Dedifferentiated amniotic fluid mesenchymal stem cell (primary cell): ENCODE results near the gene SPACA7.
"Not testable (repeated sequence)": the region's sequence is repeated elsewhere in the genome, so short reads cannot be mapped to it uniquely, and the experiment has no call there.

Source experiments
- DNase-seq: peaks from one replicate; pipeline ENCODE4 v3.0.0-alpha.2; 2016; ENCODE audit errors: extremely low spot score

Gene SPACA7

DNA sequence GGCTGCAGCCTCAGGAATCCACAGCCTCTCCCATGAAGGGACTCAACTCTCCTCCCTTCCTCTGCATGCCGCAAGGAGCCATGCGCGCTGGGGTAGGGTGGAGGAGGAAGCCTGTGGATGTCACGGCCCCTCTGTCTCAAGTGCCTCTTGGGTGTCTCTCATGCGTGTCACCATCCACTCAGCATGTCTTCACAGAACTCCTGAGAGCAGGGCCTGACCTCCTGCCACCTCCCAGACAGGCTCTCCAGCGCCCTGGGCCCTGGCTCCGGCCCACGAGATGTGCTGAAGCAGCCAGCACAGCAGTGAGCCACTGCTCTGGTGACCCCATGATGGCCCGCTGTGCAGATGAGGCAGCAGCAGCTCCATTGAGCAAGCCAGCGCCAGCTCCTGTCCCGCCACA lies 25.9 kb upstream of the SPACA7 start:
- DNase-seq, result no peak

DNA sequence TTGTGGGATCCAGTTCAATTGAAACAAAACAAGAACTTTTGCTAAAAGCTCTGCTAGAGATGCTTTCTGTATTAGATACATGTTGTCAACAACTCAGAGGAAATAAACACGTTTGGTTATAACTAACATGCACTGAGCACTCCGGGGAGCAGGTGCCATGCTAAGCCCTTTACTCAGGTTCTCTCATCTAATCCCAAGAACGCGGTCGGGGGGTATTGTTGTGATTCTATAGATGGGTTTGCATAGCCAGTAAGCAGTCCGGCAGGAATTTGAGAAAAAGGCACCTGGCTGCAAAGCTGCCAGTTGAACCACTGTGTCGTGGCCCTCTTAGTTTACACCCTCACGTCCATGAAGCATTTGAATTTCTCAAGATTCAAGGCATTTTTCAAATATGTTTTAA lies 24.3 kb upstream of the SPACA7 start:
- no peak for DNase-seq

DNA sequence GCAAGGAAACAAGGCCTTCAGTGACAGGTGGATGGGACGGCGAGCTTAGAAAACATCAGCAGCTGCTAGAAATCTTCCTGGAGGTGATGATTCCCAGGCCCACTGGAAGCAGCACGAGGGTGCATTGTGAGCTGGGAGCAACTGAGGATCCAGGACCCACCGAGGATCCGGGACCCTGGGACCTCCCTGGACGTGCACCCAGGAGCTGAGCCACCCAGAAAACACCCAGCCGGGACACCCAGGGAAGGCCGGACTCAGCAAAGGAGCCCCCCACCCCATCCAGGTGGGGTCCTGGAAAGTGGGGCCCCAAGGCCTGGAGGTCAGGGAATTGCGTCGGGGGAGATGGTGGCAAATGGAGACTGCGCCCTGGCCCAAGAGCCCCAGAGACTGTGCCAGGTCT lies 22.3 kb upstream of the SPACA7 start:
- DNase-seq, result no peak

DNA sequence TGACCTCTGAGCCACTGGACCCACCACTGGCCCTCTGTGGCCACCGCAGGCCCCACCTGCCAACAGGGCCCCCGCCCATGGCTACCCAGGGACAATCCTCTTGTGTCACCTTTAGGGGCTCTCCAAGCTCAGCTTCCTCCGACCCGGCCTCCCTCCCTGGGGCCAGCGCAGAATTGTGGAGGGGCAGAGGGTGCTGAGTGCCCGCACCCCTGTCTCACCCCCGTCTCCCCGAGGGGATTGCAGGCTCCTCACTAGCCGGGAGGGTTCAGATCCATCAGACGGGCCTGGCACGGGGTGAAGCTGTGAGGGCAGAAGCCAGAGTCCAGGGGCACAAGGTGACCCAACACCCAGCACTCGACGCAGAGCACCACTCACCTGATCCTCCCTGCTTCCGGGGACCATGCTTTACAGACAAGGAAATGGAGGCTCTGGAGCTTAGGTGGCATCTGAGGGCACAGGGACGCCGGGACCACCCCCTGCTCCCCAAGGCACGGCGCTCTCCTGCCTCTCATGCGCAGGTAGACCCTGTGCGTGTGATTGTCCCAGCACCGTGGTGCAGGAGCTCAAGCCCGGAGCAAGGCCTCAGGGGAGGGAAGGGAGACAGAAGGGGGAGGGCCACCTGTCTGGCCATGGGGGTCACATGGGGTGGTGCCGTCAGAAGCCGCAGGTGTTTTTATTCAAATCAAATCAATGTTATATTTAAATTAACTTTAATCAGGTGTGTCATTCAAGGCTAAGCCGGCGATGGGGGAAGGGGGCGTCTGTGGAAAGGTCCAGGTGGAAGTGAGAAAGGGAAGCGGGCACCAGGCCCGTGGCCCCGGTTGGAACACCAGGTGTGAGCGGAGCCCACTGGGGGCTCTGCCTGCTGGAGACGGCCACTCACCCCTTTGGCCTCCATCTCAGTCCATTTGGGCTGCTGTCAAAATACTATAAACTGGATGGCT lies 21.6 kb upstream of the SPACA7 start:
- no peak for DNase-seq

DNA sequence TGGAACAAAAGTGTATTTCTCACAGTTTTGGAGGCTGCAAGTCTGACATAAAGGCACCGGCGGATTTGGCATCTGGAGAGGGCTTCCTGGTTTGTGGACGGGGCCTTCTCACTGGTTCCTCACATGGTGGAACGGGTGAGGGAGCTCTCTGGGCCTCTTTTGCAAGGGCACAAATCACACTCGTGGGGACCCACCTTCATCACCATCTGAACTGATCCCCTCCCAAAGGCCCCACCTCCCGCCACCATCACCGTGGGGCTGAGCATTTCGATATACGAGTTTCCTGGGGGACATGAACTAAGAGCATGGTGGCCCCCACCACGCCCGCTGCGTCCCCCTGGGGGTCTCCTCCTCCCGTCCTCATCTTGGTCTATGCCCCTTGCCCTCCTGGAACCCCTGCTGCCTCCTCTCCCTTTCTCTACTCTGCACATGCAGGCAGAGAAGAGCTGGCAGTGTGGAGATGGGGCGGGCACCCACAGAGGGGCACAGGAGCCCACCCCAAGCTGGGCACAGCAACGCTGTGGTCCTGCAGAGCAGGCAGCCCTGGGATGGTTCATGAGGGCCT lies 20.8 kb upstream of the SPACA7 start:
- no peak for DNase-seq

DNA sequence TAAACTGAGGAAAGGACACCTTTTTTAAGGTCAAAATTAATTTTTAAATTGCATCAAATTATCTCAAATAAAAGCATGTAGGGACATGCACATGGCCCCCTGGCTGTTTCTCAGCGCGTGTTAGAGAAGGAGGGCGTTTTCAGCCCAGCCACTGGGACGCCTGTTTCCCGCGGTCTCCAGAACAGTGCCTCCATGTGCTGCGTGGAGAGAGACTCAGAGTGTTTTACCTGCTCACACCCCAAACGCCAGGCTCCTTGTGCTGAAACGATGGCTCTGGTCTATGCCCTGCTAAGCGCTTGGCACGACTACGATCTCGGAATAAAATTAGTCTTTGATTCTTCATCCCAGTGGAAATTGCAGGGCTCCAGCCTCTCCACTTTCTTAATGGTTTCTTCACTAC lies 20.0 kb upstream of the SPACA7 start:
- DNase-seq, result no peak

DNA sequence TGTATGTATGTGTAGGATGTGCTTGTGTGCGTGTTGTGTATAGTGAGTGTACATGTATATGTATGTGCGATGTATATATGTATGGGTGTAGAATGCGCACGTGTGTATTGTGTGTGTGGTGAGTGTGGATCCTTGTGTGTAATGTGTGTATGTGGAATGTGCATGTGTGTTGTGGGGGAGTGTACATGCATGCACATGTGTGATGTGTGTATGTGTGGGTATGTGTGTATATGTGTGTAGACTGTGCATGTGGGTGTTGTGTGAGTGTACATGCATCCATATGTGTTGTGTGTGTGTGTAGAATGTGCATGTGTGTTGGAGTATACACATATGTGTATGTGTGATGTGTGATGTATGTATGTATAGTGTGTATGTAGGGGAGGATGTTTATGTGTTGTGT lies 18.0 kb upstream of the SPACA7 start:
- no peak for DNase-seq

DNA sequence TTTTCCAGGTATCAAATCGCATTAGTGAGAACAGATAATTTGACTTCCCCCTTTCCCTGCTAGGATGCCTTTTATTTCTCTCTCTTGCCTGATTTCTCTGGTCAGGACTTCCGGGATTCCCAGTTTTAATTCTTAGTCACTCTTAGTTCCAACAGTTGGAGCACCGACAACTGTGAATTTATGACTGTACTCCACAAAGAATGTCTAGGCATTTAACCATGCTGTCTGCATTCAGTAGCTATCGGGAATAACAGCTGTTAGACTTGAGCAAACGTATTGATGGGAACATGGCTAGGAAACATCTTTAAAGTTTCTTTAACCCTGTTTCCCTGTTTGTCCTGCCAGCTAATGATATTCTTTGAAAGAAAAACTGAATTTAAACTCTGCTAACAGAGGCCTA lies 14.1 kb upstream of the SPACA7 start:
- no peak for DNase-seq

DNA sequence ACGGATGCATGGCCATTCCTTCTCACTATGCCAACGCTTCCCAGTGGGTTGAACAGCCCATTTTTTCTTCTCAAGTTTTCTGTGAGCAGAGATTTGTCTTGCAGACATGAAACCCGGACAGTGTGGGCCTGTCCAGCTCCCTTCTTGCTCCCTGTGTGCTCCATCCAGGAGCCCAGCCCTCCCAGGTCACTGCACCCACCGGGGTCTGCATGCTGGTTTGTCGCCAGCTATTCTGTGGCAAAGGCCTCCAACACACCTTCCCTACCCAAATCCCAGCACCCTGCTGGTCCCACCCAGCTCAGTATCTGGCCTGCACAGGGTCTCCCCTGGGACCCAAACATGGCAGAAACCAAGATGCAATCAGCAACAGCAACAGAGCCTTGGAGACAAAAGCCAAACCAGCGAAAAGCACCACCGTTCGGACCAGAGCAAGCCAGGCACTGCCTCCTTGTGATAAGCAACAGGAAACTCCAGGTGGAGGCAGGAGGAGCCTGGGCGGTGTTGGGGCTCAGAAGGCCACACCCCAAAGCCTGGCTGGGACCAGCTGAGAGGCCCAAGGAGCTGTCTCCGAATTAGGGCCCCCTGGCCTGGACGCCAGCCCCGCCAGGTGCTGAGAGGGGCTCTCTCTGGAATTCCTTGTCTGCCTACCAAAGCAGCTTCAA lies 12.2 kb upstream of the SPACA7 start:
- no peak for DNase-seq

DNA sequence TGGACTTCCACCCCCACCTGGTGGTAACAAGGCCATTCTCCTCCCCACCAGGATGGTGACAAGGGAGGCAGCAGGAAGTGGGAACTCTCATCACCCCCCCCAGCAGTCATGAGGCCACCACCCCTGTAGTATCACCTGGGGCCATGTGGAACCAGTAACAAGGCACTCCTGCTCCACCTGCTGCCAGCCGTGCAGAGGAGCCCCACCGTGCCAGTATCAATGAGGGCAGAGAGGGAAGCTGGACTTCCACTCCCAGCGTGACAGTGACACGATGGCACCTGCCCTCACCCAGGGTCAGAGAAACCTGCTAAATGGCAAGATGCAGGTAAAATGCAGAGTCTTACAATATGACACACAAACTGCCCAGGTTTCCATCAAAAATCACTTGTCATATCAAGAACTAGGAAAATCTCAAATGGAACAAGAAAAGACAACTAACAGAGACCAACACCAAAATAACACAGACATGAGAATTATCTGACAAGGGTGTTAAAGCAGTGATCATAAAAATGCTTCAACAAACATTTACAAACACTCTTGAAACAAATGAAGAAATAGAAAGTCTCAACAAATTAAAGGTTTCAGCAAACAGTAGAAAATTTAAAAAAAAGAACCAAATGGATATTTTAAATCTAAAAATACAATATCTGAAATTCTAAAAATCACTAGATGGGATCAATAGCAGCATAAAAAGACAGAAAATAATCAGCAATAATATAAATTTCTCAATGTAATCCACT lies 9.1 kb upstream of the SPACA7 start:
- DNase-seq, result no peak

DNA sequence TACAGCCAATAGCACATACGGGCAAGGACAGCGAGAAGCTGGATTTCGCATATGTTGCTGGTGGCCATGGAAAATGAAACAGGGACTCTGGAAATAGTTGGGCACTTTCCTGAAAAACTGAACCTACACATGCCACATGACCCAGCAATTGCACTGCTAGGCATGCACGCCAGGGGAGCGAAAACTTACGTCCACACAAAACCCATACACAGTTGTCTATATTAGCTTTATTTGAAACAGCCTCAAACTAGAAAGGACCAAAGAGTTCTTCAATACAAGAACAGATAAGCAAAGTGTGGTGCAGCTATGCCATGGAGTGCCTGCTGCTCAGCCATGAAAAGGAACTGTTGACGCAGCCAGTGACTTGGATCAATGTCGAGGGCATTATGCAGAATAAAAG lies 7.3 kb upstream of the SPACA7 start:
- no peak for DNase-seq

DNA sequence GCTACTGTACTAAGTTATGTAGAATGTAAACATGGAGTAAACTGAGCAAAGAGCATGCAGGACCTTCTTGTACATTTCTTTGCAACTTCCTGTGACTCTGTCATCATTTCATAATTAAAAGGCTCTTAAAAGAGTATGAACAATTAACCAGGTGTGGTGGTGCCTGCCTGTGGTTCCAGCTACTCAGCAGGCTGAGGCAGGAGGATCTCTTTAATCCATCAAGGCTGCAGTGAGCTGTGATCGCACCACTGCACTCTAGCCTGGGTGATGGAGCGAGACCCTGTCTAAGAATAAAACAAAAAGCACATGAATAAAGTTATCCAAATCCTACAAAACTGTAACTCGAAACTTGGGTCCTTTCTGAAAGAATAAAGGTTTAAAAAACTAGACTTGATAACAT lies 5.8 kb upstream of the SPACA7 start:
- no peak for DNase-seq

DNA sequence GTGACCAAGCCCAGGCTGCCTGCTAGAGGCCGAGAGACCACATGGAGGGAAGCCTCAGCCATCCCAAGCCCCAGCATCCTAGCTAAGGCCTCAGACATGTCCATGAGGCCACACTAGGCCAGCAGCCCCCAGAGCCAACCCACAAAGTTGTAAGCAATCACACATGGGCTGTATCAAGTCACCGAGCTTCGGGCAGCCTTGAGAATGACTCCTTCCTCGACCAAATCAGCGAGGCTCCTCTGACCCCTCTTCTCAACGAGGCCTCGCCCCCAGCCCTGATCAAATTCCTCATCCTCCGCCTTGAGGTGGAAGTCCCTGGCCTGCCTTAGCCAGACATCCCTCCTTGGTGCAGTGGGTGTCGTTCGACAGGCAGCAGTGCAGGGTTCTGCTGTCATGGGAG lies 1.9 kb upstream of the SPACA7 start:
- no peak for DNase-seq

DNA sequence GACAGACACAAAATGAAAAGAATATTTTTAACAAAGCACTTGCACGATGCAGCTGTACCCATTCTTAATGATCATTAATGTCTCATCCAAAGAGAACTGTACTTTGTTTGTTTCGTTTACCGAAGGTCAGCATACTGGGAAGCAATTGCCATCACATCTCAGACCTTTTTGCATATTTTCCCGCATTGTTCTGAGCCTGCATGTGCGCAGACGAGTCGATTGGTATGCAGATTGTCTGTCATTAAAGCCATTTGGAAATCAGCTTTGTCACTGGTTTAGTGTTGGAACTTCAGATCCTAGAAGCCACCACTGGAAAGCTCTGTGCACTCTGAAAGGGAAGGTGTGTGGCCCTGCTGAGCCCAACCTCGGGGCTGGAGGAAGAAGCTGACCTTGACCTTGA lies 15.6 kb downstream of the SPACA7 start:
- no peak for DNase-seq

DNA sequence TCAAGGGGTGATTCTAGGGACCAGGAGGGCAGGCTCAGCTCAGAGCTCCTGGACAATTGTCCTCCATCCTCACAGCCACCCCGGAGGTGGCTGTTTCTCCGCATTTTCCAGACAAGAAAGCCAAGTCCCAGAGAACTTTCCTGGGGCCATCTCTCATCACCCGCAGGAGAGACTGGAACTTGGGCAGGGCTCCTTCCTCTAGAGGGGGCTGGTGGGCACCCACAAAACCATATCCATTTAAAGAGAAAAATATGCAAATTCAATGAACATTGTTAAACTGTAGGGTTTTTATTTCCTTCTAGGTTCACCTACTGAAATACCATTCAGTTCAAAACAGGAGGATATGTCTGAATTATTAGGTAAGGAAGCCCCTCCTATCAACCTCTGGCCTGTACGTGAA lies 16.6 kb downstream of the SPACA7 start:
- no peak for DNase-seq

DNA sequence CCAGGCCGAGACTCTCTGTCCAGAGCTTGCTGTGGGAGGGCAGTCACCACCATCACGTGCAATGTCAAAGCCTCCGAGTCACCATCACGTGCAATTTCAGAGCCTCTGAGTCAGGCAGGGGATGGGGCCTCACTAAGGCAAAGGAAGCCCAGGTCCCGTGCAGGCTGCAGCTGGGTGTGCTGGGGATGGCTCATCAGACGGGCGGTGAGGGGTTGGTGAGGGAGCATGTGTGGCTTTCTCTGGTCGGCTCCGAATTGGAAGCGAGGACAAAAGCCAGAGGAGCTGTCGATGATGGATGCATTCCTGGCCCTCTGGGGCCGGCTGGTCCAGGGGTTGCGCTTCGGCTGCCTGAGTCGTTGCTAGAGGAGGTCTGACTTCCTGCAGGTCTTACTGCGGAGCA lies 18.9 kb downstream of the SPACA7 start:
- not testable (repeated sequence) for DNase-seq

DNA sequence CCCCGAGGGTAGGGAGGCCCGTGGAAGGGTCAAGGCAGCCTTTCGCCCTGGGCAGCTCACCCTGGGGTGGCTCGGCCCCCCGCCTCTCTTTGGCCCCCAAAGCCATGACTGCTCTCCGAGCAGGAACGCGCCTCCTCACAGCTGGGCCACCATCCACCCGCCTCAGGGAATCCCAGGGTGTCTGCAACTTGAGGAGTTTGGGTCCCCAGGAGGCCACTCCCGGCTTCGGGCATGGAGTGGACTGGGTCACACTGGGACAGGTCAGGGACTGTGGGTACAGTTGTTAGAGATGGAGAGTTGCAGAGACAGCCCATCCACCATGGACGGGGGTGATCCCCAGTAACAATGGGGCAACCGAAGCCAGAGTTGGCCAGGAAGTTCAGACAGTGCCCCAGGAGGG lies 19.8 kb downstream of the SPACA7 start:
- not testable (repeated sequence) for DNase-seq

DNA sequence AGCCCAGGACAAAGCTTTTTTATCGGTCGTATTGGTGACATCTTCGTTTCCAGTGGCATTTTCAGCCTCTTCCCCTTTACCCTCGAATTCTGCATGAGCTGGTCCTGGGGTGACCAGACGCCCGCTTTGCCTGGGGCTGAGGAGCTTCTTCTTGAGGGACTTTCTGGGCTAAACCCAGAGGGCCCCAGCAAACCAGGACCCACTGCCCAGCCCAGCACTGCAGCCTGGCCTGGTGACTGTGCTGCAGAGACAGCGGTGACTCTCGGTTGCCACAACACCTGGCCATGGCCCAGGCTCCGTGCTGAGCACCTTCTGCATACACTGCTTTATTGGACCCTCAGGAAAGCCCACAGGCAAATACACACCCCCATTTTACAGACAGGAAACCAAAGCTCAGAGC lies 21.0 kb downstream of the SPACA7 start:
- no peak for DNase-seq

DNA sequence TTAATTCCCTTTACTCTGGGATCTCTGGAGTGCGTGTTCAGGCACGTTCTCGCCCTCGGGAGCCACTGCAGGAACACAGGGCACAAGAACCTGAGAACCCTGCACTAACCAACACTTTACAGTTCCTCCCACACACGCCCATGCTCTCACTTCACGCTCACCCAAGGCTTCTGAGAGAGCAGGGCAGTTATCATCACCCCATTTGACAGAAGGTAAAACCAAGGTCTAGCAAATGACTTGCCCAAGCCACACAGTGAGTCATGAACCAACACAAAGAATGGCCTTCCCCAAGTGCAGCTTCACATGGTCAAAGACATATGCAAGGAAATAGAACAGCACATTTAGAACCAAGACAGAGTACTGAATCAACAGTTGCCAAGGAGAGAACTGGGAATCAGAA lies 22.2 kb downstream of the SPACA7 start:
- not testable (repeated sequence) for DNase-seq

DNA sequence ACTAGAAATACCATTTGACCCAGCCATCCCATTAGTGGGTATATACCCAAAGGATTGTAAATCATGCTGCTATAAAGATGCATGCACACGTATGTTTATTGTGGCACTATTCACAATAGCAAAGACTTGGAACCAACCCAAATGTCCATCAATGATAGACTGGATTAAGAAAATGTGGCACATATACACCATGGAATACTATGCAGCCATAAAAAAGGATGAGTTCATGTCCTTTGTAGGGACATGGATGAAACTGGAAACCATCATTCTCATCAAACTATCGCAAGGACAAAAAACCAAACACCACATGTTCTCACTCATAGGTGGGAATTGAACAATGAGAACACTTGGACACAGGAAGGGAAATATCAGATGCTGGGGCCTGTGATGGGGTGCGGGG lies 33.7 kb downstream of the SPACA7 start:
- not testable (repeated sequence) for DNase-seq

DNA sequence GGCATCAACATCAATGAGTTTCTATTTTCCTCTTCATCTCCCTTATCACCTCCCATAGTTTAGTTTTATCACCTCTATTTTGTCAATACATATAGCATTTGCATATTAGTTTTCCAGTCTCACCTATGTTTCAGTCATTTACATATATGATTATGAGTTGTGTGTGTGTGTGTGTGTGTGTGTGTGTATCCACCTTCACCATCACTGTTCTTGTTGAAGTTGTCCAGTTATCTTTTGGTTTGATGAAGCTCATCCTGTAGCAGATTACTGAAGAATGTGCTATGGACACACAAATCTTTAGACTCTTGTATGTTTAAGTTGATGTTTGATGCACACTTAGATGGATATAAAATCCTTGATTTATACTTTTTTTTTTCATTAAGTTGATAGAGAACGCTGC lies 40.5 kb downstream of the SPACA7 start:
- no peak for DNase-seq

DNA sequence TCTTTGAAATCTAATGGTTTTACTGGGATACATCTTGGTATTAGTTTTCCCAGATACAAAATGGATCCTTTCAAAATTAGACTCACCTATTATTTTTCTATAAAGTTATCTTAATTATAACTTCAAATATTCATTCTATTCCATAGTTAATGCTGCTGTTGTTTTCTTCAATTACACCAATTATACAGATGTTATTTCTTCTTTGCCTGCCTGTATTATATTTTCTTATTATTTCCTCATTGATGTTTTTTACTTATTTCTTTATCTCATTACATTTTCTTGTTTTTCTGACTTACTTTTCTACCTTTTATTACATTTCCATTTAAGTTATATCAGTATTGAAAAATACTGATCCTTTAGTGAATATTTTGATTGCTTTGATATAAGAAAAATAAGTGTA lies 40.9 kb downstream of the SPACA7 start:
- DNase-seq, result no peak
